Right lobe of liver (tissue), 6 donors: ENCODE data around the gene HBG1. TPM values are rescaled to one million over a fixed set of nuclear protein-coding genes. Genes with fewer than 3 reads are reported as not detected.

Source experiments
- ATAC-seq, 4 donors: fragments of 200-7000 bp; cut with Tn5 transposase; one replicate each; pipeline ENCODE4 v1.9.1; 2020; ENCODE audit warnings: mild to moderate bottlenecking in 4 of 4, moderate library complexity in 4 of 4
- DNase-seq, 3 donors: peaks; one replicate each; pipeline ENCODE4 v3.0.0-alpha.2; 2020
- H3K27ac ChIP-seq, 3 donors: fragments of 200-600 bp; one replicate each; pipeline ENCODE4 v1.8.0; 2022
- H3K27me3 ChIP-seq, 2 donors: fragments of 200-600 bp; one replicate each; pipeline ENCODE4 v1.8.0; 2022
- H3K36me3 ChIP-seq, 4 donors: fragments of 200-600 bp; sonication (generic) in 1 of 4; one replicate each; pipeline versions ENCODE4 v1.5.1 to v1.8.0; 2017 to 2022; ENCODE audit warnings: control low read depth in 1 of 4
- H3K4me1 ChIP-seq, 4 donors: fragments of 200-600 bp; sonication (generic) in 1 of 4; one replicate each; pipeline versions ENCODE4 v1.5.1 to v1.8.0; 2017 to 2022; ENCODE audit warnings: control low read depth in 1 of 4
- H3K4me3 ChIP-seq, 3 donors: fragments of 200-600 bp; one replicate each; pipeline ENCODE4 v1.8.0; 2022
- H3K9me3 ChIP-seq, 4 donors: fragments of 200-600 bp; sonication (generic) in 1 of 4; one replicate each; pipeline versions ENCODE4 v1.5.1 to v1.8.0; 2017 to 2022; ENCODE audit warnings: control low read depth in 1 of 4
- POLR2A ChIP-seq: fragments of 450-650 bp; IDR thresholded peaks from one replicate; pipeline ENCODE4 v1.6.1; 2017; ENCODE audit warnings: antibody characterized with exemption, mild to moderate bottlenecking
- WGBS: methylation state at CpG from one replicate; pipeline ENCODE4 v1.1.6; 2018; ENCODE audit warnings: low coverage, low lambda C conversion rate; ENCODE audit not compliant: insufficient coverage; ENCODE audit errors: missing lambda C conversion rate; 5-methylcytosine and 5-hydroxymethylcytosine counted together
- intact Hi-C, 2 donors: fragments of 100-400 bp; cut with DNase I; formaldehyde crosslinking; loops; one replicate each; pipeline versions ENCODE4 v1.11.2 to v1.14.1; 2022
- total RNA-seq, 6 experiments: library from RNA; depleted of rRNA in 2 of 6; stranded (reverse); fragments of >200 nt in 2 of 6; fragmentation: NEBNext Ultra II Directional in 3 of 6; extraction: Animal tissue kit (Norgen Biotek cat#: 25700) in 3 of 6; gene quantifications; one replicate each; pipeline versions ENCODE4 v1.1.0 to v1.2.4, GENCODE V29; 2016 to 2023
- TF ChIP-seq, protein P1 (sequence below), 4 donors: fragments of 200-600 bp in 3 of 4; fragments of 450-650 bp in 1 of 4; IDR thresholded peaks; one replicate each; pipeline versions ENCODE4 v1.5.1 to v1.8.0; 2016 to 2022; ENCODE audit warnings: antibody characterized with exemption in 4 of 4, mild to moderate bottlenecking in 2 of 4
- donor health status: DM: no; HTN: yes; CAD: no.
- donor health status: DM: no; HTN: no; CAD: no.
- donor health status: DM: no; HTN: no; CAD: no.
- donor health status: DM: no; HTN: yes; CAD: no.
- donor health status: DM: no; HTN: yes; CAD: no.

The HBG1 gene
- total RNA-seq, 6 experiments from 2014 or later: not detected

DNA sequence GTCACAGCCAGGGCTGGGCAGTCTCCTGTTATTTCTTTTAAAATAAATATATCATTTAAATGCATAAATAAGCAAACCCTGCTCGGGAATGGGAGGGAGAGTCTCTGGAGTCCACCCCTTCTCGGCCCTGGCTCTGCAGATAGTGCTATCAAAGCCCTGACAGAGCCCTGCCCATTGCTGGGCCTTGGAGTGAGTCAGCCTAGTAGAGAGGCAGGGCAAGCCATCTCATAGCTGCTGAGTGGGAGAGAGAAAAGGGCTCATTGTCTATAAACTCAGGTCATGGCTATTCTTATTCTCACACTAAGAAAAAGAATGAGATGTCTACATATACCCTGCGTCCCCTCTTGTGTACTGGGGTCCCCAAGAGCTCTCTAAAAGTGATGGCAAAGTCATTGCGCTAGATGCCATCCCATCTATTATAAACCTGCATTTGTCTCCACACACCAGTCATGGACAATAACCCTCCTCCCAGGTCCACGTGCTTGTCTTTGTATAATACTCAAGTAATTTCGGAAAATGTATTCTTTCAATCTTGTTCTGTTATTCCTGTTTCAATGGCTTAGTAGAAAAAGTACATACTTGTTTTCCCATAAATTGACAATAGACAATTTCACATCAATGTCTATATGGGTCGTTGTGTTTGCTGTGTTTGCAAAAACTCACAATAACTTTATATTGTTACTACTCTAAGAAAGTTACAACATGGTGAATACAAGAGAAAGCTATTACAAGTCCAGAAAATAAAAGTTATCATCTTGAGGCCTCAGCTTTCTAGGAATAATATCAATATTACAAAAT is 38.6 kb upstream of the HBG1 start:
- H3K27ac ChIP-seq: no peak overlapping the region
- no peak overlapping the region for H3K4me3 ChIP-seq
- no peaks in the 10 kb centered on the region for H3K9me3 ChIP-seq
- no peaks in the 10 kb centered on the region for H3K4me1 ChIP-seq
- DNase-seq (peak in 1 of 3 donors; percentile 25), ATAC-seq (no peak)
- WGBS: 53% methylated on average over 6 of the region's 7 CpGs
- intact Hi-C loops: no loop called here
- H3K36me3 ChIP-seq: no peaks in the 10 kb centered on the region
- H3K27me3 ChIP-seq: no peaks in the 10 kb centered on the region
- TF ChIP-seq, protein P1, sequence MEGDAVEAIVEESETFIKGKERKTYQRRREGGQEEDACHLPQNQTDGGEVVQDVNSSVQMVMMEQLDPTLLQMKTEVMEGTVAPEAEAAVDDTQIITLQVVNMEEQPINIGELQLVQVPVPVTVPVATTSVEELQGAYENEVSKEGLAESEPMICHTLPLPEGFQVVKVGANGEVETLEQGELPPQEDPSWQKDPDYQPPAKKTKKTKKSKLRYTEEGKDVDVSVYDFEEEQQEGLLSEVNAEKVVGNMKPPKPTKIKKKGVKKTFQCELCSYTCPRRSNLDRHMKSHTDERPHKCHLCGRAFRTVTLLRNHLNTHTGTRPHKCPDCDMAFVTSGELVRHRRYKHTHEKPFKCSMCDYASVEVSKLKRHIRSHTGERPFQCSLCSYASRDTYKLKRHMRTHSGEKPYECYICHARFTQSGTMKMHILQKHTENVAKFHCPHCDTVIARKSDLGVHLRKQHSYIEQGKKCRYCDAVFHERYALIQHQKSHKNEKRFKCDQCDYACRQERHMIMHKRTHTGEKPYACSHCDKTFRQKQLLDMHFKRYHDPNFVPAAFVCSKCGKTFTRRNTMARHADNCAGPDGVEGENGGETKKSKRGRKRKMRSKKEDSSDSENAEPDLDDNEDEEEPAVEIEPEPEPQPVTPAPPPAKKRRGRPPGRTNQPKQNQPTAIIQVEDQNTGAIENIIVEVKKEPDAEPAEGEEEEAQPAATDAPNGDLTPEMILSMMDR (IDR thresholded peaks at IDR 0.05): no peak
- no peak for TF ChIP-seq POLR2A

DNA sequence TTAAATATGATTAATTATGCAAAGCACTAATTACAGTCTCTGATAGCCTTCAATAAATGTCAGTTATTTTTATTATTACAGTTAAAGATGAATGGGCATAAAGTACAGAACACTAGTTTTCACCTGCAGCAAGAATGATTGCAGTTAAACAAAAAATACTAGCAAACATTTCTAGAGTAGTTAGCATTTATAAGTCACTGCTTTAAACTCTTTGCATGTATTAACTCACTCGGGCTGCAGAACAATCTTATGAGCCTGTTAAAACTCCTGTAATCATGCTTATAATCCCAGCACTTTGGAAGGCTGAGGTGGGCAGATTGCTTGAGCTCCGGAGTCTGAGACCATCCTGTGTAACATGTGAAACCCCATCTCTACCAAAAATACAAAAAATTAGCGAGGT is 37.2 kb upstream of the HBG1 start:
- Histone ChIP-seq H3K4me3 (no peak overlapping the region), H3K27ac (no peak overlapping the region), H3K36me3 (no peaks in the 10 kb centered on the region), H3K9me3 (no peaks in the 10 kb centered on the region), H3K27me3 (no peaks in the 10 kb centered on the region), H3K4me1 (no peaks in the 10 kb centered on the region)
- intact Hi-C loops: no loop called here
- DNase-seq (no peak), ATAC-seq (no peak)
- no peak for TF ChIP-seq POLR2A
- TF ChIP-seq, protein P1 (IDR thresholded peaks at IDR 0.05): no peak
- WGBS: 59% methylated on average over 3 of the region's 3 CpGs

DNA sequence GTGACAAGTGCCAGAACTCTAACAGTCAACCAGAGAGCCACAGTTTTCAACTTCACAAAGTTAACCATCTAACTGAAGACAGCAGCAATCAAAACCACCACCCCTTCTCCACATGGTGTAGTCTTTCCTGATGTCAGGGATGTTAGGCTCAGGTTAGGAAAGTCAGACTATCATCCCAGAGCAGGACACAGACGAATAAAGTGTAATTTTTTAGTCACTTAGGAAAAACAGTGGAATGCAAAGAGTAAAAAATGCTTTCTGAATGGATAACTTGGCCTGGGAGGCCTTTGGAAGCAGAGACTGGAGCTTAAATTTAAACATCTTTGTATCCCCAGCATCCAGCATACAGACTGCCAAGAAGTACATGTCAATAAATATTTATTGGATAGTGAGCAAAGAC is 36.7 kb upstream of the HBG1 start:
- H3K27me3 ChIP-seq: no peaks in the 10 kb centered on the region
- TF ChIP-seq, protein P1 (IDR thresholded peaks at IDR 0.05): no peak
- TF ChIP-seq POLR2A: no peak

DNA sequence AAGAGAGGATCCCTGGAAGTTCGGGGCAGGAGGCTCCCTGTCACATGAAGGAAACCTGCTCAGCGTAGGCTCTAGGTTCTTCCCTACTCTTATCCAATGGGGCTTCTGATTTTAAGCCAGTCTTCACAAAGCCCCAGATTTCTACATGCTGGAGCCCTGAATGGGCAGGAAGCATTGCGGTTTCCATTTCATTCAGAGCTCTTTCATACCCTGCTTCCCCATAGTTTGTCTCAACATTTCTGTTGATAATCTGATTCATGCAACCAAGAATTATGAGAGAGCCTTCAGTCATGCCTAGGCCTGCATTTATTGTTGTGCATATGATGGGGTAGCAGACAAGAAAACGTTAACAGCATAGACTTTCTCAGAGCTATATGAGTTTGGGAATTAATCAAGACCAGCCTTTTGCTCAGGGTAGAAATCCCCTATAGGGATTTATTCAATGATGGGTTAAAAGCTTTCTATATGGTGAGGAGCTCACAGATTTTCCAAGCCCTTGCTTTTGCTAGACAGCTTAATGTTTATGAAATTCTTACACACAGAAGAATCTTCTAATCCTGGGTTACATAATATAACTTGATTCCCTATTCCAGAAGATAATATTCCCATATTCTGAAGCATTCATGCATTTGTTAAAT is 36.2 kb upstream of the HBG1 start:
- Histone ChIP-seq H3K27me3 (no peaks in the 10 kb centered on the region), H3K4me1 (no peaks in the 10 kb centered on the region), H3K27ac (no peak overlapping the region), H3K4me3 (no peak overlapping the region), H3K9me3 (no peaks in the 10 kb centered on the region), H3K36me3 (no peaks in the 10 kb centered on the region)
- DNase-seq: no peak
- TF ChIP-seq POLR2A: no peak
- TF ChIP-seq, protein P1 (IDR thresholded peaks at IDR 0.05): no peak
- intact Hi-C loops: no loop called here
- ATAC-seq: no peak
- 48% methylated on average over 2 of the region's 4 CpGs for WGBS

More for the DNA sequence above, 36.7 kb upstream of the HBG1 start:
- H3K27ac ChIP-seq: no peak overlapping the region
- intact Hi-C loops: no loop called here
- ATAC-seq: no peak
- no peak overlapping the region for H3K4me3 ChIP-seq
- H3K9me3 ChIP-seq: no peaks in the 10 kb centered on the region
- no peaks in the 10 kb centered on the region for H3K36me3 ChIP-seq
- no peak for DNase-seq
- WGBS: 16% methylated on average over 1 of the region's 1 CpG
- H3K4me1 ChIP-seq: no peaks in the 10 kb centered on the region
